Activated CD4-positive, alpha-beta T cell treated with anti-CD3 and anti-CD28 coated beads for 24 hours (primary cell): Measurements from ENCODE around the gene G6PD.
"Not testable (repeated sequence)": the region's sequence is repeated elsewhere in the genome, so short reads cannot be mapped to it uniquely, and the experiment has no call there.

Source experiments
- DNase-seq, 2 donors: peaks; one replicate each; pipeline ENCODE4 v3.0.0-alpha.2; 2020; ENCODE audit warnings: low read depth in 2 of 2

Gene G6PD

DNA sequence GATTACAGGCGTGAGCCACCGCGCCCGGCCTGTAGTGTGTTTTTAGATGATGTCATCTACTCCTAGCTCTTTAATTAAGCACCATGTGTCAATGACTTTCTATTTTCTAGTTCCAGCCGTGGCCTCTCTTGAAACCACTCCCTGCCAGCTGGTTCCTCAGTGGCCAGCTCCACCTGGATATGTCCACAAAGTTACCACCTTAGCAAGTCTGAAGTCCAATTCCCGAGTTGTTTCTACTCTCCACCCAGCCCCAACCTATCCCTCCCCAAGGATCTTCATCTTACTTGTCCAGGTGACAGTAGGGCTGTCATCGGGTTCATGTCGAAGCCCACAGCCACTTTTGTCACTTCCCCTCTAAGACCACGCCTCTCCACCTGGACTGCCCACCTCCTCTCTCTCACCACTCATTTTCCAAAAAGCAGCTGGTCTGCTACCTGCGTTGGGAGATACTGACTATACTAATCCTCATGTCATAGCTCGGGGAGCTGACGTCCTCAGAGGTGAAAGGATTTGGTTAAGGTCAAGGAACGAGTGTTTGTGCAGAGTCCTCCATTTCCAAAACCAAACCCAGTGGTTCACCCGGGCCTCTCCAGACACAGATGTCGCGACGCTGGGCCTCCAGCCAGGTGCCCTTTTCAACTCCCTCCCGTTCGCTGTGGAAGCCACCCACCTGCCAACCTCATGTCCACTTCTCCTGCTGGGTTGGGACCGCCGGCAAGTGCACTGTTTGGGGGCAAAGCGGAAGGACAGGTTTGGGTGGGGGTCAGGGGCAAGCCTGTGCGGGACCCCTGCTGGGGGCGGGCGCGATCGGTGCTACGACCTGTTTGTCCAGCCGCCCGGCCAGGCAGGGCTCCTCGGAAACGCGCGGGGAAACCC lies 31.3 kb downstream of the G6PD start:
- DNase-seq: peak in 1 of 2 donors; percentile 16

DNA sequence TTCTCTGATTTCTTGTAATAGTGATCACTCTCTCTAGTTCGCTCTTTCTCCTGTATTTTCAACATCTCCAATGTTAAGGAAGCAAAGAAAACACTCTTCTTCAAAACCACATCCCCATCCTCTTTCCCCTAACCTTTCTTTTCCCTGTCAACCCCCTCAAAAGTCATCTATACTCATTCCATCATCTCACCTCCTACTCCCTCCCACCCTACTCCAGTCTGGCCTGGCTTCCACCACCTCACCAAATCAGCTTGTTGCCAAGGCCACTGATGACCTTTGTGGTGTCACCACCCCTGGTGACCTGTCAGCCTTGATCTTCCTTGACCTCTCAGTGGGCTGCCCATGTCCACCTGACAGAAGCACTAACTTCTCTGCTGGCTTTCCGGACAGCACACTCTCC lies 32.9 kb downstream of the G6PD start:
- DNase-seq: no peak

DNA sequence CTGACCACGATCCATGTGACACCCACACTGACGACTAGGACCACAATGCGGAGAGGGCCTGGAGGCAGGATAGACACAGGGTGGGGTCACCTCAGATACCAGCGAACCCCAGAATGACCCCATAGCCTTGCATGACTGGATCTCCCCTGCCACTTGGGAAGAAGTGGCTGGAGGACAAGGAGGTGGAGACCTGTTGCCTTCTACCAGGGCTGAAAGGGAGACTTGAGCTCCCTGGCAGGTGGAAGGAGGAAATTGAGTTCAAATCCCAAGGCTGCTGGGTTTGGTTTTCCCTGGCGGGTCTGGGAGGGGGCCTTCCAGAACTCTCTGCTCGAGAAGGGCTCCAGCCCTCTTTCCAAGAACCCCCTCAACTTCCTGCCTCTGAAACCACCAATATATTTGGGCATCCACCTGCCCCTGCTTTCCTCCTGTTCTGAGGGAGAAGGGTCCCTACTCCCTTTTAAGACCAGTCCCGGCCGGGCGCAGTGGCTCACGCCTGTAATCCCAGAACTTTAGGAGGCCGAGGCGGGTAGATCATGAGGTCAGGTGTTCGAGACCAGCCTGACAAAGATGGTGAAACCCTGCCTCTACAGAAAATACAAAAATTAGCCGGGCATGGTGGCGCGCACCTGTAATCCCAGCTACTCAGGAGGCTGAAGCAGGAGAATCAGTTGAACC lies 33.6 kb downstream of the G6PD start:
- no peak for DNase-seq

DNA sequence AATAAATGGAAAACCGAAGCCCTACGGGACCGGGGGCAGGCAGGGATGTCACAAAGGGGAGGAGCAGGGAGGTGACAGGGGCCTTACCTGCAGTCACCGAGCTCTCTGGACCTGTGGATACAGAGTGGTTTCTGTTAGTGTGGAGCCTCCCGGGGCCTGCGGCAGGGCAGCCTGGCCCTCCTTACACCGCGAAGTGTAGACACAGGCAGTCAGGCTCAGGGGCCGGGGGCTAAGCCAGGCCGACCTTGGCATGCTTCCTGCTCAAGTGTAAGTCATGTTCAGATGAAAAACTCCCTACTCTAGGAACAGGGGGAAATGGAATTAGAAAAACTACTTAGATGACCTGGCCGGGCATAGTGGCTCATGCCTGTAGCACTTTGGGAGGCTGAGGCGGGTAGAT lies 34.9 kb downstream of the G6PD start:
- DNase-seq: no peak

DNA sequence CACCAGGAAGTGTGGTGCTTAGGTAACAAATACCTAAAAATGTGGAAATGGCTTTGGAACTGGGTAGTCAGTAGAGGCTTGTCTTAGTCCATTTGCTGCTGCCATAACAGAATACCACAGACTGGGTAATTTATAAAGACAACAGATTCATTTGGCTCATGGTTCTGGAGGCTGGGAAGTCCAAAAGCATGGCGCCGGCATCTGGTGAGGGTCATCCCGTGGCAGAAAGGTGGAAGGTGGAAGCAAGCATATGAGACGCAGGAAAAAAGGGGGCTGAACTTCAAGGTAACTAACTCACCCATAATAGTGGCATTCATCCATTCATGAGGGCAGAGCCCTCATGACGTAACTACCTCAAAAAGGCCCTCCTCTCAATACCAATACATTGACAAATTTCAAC lies 37.2 kb downstream of the G6PD start:
- DNase-seq: no peak

DNA sequence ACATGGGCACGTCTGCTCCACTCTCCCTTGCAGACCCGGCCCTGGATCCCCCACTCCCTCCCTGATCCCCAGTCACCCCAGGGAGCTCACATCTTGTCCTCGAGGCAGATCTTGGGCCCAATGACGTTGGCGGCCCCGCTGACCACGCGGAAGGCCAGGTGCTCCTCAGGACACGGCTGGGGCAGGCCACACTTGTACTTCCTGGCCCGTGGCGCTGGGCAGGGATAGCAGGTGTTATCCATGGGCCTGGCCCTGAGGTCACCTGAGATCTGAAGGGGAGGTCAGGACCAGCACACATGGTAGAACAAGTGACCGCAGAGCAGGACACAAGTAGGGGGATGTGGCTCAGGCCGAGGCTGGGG lies 38.3 kb downstream of the G6PD start:
- DNase-seq: no peak

DNA sequence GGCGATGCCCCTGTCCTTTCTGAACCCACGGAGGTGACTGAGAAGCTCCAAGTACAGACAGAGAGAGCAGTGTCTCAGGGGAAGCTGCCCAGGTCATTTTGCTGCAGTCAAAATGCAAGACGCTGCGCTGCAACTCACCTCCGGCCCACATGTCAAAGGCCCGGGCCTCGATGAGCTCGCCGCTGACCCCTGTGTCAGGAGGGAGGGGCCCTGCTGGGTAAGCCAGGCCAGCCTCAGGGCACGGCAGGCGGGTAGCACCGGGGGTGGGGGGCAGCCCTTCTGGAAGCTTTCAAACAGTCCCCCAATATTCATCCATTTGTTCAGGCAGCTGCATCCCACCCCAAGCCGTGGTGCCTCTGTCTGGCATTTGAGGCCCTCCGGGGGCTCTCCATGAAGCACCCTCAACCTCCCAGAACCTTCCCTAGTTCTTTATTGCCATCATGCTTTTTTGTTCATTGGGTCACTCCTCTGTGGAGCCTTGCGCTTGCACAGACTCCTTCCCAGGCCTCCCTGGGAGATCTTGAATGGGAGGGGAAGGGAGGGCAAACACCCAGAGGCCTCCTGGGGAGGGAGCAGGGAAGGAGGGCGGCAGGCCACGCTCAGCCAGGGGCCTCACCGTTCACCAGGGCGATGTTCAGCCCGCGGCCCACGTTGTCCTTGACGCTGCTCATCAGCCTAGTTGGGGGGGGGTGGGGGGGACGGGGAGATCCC lies 38.8 kb downstream of the G6PD start:
- DNase-seq: no peak

DNA sequence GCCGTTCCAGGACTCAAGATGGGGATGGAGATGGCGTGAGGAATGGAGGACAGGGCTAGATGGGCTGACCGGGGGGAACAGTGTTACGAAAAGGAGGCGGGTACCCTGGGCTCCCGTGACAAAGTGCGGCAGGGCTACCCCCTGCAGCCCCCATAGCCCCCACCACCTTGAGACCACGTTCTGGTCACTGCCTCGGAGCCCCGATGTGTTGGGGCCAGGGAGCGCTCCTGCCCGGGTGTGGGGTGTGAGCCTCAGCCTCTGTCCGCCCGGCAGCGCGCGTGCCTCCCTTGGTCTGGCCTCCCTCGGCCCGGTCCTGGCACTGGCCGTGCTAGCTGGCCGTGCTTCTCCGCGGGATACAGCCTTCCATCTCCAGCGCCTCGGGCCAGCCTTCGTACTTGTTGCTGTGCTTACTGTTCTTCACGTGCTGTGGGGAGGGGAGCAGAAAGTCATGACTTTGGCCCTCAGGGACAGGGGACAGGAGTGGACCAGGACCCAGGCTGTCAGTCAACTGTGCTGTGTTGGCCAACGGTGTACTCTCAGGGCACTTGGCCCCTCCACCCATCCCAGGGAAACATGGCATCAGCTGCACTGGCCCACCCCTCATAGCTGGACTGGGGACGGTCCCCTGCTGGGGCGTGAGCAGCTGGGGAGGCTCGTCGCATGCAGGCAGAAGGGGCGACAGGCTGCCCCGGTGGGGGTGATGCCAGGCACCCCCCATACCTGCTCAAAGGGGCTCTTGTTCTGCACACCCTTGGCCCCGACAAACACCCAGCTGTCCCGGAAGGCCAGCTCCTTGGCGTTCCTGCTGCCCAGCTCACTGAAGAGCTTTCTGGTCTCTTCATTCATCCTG lies 39.9 kb downstream of the G6PD start:
- no peak for DNase-seq

DNA sequence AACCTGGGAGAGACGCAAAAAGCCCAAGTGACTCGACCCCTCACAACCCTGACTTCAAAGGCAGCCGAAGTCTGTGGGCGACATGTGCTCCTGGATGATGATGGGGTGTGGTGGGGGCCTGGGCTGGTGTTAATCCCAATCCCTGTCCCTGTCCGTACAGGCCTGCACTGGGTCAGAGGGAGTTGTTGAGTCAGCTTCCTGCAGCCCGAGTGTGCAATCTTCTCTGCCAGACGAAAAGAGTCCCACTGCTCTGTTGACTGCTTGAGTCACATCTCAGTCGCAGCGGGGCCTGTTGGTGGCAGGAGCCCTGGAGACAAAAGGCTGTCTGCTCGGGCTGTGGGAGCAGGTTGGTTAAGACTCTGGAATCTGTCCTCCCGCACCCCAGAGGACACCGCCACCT lies 40.9 kb downstream of the G6PD start:
- no peak for DNase-seq

DNA sequence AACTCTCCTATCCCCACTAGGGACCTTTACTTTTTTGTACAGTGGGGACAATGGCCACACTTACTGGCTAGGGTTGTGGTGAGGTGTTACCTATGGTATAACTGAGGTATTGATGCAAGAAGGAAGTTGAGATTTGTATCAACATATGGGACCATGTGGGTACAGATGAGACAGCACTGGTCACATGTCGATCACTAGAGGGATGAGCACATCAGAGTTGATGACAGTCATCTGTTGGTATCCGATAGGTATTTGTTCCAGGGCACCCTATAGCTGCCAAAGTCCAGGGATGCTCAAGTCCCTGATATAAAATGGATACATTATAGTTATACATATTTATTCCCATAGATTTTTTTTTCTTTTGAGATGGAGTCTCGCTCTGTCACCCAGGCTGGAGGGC lies 43.7 kb downstream of the G6PD start:
- DNase-seq: no peak

DNA sequence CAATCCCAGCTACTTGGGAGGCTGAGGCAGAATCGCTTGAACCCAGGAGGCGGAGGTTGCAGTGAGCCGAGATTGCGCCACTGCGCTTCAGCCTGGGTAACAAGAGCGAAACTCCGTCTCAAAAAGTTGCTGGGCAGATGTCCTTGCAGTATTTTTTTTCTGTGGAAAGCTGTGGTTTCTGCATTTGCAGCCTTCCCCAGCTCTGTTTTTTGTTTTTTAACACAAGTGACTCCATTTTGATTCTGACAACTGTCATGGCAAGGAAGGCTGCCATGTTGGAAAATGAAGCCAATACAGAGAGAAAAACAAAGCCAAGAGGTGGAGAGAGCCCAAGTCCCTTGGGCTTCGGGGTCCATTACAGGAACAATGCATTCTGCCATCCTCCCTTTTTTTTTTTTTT lies 44.5 kb downstream of the G6PD start:
- no peak for DNase-seq

DNA sequence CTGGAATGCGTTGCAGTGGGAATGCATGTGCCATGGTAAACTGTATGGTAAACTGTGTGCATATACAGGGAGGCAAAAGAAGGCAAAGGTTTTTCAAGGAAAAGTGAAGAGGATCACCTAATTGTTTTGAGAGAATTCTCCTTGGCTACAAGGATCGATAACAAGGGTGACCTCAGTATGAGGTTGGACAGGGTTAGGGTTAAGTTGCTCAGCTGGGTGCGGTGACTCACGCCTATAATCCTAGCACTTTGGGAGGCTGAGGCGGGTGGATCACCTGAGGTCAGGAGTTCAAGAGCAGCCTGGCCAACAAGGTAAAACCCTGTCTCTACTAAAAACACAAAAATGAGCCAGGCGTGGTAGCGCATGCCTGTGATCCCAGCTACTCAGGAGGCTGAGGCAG lies 45.2 kb downstream of the G6PD start:
- not testable (repeated sequence) for DNase-seq

DNA sequence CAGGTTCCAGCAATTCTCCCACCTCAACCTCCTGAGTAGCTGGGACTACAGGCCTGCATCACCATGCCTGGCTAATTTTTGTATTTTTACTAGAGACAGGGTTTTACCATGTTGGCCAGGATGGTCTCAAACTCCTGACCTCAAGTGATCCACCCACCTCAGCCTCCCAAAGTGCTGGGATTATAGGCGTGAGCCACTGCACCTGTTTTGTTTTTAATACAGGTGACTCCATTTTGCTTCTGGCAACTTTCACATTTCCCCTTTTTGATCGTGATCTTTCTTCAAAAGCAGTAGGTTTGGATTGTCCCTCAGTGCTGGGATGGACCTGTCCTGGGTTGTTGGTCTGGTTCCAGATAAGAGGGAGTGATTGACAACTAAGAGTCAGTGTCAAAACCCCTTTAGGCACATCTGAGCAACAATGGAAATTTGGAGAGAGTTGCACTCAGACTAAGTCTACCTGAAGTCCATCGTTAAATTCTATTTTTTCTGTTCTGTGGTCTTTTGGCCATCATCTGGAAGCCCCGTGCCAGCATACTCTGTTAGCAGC lies 50.0 kb downstream of the G6PD start:
- DNase-seq: not testable (repeated sequence)

DNA sequence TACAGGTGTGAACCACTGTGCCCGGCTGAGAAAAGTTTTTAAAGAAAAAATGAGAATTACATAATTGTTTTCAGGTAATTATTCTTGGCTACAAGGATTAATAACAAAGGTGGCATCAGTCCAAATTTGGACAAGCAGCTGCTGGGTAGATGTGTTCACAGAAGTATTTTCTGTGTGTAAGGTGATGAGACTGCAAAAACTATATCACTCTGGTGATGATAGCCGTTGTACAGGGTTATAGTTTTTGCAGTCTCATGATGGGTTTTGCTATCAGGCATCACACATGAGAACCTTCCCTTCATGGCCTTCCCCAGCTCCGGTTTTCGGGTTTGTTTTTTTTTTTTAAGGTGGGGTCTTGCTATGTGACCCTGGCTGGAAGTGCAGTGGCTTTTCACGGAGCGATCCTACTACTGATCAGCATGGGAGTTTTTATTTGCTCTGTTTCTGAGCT lies 51.1 kb downstream of the G6PD start:
- DNase-seq: no peak

DNA sequence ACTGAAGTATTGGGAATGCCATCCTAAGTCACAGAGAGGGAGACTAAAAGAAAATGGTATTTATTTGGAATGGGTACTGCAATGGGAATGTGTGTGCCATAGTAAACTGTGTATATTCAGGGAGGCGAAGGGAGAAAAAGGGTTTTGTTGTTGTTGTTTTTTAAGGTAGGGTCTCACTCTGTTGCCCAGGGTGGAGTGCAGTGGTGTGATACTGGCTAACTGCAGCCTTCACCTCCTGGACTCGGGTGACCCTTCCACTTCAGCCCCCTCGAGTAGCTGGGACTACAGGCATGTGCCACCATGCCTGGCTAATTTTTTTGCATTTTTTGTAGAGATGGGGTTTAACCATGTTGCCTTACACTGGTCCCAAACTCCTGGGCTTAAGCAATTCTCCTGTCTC lies 51.9 kb downstream of the G6PD start:
- DNase-seq: no peak

DNA sequence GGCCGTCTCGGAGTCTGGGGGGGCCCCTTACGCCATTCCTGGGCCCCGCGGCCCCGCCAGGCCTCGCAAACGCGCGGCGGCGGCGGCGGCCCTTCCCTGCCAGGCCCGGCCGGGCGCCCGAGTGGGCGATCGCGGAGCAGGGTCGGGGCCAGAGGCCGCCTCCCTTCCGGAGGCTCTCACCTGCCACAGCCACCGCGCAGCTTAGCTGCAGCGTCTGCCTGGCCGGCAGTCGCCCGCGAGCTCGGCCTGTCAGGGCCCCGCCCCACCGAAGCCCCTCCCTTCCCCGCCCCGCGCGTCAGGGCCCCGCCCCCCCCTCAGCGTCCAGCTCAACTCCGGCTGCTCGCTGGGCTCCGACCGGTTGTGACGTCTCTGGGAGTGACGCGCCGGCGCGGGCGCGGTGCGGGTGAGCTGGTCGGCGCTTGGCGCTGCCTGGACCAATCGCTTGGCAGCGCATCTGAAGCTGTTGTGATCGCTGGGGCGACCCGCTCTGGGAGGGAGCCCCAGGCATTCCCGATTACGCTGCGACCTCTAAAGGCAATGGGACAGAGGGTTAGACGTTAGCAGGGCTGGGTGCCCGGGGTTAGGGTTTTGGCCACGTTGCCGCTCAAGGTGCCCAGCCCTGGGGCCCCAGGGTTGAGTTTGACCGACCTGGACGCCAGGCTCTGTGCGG lies 56.1 kb downstream of the G6PD start, which contains the start of gene SLC10A3:
Gene SLC10A3, minus strand, starts transcription at position 216 of the 670 bp plus-strand sequence. CDS start 1,689 bp downstream, outside the sequence.
- DNase-seq: peak; percentile 71 to 81

DNA sequence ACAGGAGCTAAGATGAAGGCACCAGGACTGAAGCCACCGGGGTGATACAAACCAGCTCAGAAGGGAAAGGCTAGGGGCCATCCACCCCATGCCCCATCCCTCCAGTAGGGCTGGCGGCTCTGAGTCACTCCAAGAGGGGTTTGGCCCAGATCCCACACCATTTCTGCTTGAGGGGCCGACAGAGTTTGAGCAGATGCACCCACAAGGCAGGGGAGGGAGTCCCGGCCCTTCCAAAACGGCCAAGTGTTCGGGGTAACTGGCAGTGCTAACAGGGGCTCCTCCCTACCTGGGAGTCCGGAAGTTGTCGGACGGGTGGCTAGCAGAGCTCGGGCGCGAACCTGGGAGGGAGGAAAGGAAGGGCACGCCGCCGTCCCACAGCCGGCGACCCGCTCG lies 56.6 kb downstream of the G6PD start:
- no peak for DNase-seq

DNA sequence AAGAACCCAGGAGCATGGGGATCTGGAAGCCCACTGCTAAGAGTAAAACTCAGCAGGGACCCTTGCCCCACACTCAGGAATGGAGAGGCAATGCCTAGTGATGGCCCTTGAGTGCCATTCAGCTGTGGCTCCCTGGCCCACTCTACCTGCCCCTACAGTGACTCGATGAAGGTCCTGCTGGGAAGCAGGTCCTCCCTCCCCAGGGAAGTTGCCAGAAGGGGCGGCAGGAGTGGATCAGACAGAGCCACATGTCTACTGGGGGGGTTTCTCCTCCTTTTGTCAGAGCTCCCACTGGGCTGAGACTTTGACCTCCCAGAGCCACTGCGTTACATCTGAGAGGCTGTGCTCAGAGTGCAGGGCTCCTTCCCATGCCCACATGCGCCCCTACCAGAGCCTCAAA lies 57.5 kb downstream of the G6PD start:
- no peak for DNase-seq

DNA sequence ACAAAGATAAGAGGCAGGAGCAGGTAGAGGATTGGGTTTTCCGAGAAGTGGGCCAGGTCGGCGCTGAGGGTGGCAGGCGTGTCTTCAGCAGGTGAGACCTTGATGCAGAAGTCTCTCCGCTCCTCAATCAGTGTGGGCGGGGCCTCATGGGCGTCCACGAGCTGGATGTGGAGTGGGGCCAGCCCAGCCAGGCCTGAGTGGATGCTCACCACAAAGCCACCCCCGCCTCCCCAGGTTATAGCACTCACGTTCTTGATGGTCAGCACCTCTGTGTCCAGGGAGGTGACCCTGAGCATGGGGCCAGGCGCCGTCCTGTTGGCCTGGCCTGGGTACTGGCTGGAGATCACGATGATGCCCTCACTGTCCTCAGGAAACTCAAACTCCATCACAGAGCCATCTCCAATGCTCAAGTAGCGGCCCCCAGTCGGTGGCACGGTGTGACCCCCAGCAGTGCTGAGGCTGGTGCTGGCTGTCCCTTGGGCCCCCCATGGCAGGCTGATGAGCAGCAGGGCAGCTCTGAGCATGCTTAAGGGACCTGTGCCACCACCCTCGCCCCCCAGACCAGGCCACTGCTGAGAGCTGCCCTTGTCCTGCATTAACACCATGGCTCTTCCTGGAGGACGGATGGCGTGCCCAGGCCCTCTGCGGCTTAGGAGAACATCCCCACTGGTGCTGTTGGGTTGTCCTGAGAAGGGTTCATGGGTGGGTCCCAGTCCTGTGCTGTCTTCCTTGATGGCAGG lies 58.1 kb downstream of the G6PD start:
- no peak for DNase-seq
